HT-29 (cell line): Measurements from ENCODE around the gene GFPT2. TPM values are rescaled to one million over a fixed set of nuclear protein-coding genes. Genes with fewer than 3 reads are reported as not detected.

Experiments used
- DNase-seq: peaks from one replicate; pipeline ENCODE4 v3.0.0-alpha.2; 2015; ENCODE audit warnings: low spot score
- total RNA-seq: library from RNA; depleted of rRNA; stranded (reverse); fragments of >200 nt; shearing (Covaris generic); gene quantifications from 2 replicates; pipeline ENCODE4 v1.2.3, GENCODE V29; 2014; rRNA removed

Gene GFPT2
- 0.10 TPM in 1 of 2 replicates, not detected in the other for total RNA-seq

DNA sequence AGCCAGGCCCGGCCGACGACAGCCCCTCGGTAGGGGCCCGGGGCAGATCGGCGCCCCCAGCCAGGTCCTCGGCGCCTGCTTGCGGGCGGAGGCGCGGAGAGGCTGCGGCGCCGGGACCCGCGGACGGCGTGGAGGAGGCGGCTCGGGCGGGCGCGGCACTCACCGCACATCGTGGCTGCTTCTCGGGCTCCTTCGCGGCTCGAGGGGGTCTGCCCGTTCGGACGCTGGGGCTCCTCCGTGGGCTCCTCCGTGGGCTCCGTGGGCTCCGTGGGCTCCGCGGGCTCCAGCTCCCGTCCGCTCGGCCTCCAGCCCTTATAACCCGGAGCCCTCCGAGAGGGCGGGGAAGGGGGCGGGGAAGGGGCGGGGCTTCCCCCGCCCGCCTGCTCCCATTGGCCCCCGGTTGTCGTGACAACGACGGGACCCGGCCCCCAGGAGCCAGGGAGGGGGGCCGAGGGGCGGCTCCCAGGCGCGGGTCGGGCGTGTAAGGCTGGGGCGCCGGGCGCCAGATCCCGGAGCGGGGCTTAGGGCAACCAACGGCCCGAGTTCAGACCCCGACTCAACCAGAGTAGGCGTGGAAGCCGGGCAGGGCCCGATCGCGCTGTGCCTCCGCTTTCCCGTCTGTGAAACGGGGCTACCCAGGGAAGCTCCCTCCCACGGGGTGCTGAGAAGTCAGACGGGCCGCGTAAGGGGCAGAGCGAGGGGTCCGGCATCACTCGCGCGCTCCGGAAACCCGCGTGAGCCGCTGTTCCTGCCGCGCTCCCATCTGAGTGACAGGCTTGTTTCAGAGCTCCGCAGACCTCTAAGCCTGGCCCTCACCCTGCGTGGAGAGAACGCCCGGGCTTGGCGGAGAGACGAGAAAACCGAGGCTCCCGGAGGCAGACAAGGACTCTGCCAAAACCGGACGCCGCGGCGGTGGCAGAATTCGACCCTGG, at the start of gene GFPT2:
Gene GFPT2, minus strand, starts transcription at position 289 of the 932 bp plus-strand sequence. Its CDS starts 119 bp downstream, at position 170.
- DNase-seq = no peak

GRCh38 chr5:180402716-180403115, 49.6 kb upstream of the GFPT2 start:
- no peak for DNase-seq

DNA sequence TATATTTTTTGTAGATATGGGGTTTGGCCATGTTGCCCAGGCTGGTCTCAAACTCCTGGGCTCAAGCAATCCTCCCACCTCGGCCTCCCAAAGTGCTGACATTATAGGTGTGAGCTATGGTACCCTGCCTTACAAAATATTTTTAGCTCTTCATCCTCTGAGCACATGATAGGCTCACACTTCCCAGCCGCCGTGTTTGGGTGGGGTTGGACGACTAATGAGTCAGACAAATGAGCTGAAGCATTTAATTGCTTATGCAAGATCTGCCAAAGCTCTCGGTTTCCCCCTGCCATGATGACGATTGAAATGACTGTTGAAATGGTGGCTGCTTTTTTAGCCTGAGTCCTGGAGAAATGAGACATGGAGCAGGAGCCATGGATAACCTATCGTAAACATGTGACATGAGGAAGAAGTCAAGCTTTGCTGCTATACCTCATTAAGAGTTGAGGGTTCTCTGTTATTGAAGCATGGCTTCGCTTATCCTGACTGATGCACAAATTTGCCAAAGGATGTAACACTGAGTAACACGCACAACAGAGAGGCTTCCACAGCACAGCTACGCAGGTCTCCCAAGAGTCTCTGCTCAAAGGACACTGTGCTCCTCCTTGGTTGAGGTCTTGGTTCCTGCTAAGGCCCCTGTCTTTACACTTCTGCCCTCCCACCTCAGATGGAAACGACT, 48.2 kb upstream of the GFPT2 start:
- no peak for DNase-seq

DNA sequence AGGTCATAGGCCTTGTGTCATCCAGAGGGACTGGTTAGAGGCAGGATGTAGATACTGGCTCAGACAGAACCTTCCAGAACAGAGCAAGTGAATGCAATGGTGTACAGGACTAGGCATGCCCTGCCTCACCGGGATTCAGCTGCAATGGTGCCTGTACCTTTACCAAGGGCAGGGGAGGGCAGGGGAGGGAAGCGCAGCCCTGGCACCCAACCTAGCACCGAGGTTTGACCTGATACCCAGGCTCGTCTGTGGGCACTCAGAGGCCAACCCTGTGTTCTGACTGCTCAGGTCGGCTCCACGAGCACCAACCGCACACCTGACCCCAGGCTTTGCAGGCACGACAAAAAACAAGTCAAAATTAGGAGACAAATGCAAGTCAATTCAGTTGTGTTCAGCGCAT, 47.3 kb upstream of the GFPT2 start:
- no peak for DNase-seq

DNA sequence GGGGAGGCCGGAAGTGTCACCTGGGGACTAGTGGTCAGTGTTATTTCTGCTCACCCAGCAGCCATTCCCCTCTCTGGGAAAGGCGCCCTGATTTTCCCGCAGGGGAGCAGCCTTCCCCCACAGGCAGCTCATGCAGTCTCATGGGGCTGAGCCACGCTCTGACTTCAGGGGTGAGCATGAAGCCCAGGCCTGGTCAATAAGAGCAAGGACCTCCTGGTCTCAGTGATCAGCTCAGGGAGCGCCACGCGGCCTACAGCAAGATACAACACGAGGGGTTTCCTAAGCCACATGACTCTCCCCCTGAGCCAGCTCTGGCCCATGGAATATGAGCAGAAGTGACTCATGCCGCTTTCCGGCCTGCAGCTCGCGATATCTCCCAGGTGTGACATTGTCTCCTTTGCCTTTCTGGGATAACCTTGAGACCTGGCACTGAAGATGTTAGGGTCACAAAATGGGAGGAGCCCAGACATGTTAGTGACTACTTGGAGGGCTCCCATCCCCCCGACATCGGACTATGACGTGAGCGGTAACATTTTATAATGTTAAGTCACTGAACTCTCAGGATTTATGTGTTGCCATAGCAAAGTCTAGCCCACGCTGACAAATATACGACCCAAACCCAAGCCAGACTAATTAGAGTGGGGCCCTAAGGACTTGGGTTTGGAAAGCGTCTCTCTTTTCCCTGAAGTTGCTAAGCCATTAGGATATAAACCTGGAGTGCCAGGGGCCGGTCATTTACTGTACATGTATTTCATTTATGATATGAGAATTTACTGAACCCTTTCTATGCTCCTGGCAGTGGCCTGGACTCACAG, 46.5 kb upstream of the GFPT2 start:
- no peak for DNase-seq

- DNase-seq = no peak
These were observed 43.8 kb upstream of the GFPT2 start for GRCh38 chr5:180396926-180397325.

- DNase-seq = no peak
These were observed 42.6 kb upstream of the GFPT2 start for GRCh38 chr5:180395540-180396274.

GRCh38 chr5:180394031-180394636, 41.0 kb upstream of the GFPT2 start:
- DNase-seq = no peak

- DNase-seq = no peak
These were observed 38.1 kb upstream of the GFPT2 start for GRCh38 chr5:180391276-180391675.

- no peak for DNase-seq
These were observed 37.5 kb upstream of the GFPT2 start for GRCh38 chr5:180390441-180391190.

- no peak for DNase-seq
These were observed 36.3 kb upstream of the GFPT2 start for GRCh38 chr5:180389252-180390101.

DNA sequence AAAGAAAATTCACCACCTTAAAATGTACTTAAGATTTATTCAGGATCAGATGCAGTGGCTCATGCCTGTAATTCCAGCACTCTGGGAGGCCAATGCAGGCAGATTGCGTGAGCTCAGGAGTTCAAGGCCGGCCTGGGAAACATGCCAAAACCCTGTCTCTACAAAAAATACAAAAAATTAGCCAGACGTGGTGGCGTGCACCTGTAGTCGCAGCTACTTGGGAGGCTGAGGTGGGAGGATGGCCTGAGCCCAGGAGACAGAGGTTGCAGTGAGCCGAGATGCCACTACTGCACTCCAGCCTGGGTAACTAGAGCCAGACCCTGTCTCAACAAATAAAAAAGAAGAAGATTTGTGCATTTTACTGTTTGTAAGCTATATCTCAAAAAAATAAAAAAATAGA, 34.7 kb upstream of the GFPT2 start:
- DNase-seq = no peak

- DNase-seq = no peak
These were observed 29.8 kb upstream of the GFPT2 start for GRCh38 chr5:180382926-180383325.

- DNase-seq = no peak
These were observed 28.8 kb upstream of the GFPT2 start for GRCh38 chr5:180381851-180382480.

- no peak for DNase-seq
These were observed 28.3 kb upstream of the GFPT2 start for GRCh38 chr5:180381428-180381827.

DNA sequence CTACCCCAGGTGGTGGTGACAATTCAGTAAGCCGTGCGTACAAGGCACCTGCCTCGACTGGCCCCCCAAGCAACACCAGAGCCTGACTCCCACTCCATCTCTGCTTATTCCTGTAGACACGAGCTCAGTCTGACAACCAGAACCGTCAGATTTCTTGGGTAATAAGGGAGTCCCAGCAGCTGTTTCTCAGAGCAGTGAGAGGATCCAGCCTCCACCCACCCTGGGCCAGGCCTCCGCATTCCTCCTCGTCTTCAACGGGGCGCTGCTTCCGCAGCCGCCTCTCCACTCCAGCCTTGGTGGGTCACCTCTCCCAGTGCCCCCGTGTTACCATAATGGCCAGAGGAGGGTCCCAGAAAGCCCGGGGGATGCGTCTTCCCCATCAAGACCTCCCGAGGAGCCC, 27.7 kb upstream of the GFPT2 start:
- DNase-seq = no peak

- no peak for DNase-seq
These were observed 27.3 kb upstream of the GFPT2 start for GRCh38 chr5:180380441-180380840.

GRCh38 chr5:180379355-180380070, 26.4 kb upstream of the GFPT2 start:
- DNase-seq = no peak
